SIG-M5 treated with dmso at 0.1 percent for 504 hours (cell line): ENCODE measurements around the gene ASNSD1.
"Not testable (repeated sequence)": the region's sequence is repeated elsewhere in the genome, so short reads cannot be mapped to it uniquely, and the experiment has no call there.

Source experiments
- DNase-seq: peaks from one replicate; lab custom pipeline; 2025; ENCODE audit not compliant: unreplicated experiment; lab: John Stamatoyannopoulos, UW

ASNSD1 gene

DNA sequence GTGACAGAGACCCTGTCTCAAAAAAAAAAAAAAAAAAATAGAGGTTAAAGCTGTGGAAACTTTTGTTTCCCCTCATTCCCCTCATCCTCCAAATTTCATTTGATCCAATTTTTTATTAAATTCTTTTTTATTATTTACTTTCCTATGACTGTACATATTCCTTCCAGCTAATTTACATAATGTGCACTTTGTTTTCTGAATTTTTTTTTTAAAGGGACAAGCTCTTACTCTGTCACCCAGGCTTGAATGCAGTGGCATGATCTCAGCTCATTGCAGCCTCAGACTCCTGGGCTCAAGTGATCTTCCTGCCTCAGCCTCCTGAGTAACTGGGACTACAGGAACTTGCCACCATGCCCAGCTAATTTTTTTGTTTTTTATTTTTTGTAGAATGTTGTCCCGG lies 23.6 kb downstream of the ASNSD1 start:
- no peak for DNase-seq

DNA sequence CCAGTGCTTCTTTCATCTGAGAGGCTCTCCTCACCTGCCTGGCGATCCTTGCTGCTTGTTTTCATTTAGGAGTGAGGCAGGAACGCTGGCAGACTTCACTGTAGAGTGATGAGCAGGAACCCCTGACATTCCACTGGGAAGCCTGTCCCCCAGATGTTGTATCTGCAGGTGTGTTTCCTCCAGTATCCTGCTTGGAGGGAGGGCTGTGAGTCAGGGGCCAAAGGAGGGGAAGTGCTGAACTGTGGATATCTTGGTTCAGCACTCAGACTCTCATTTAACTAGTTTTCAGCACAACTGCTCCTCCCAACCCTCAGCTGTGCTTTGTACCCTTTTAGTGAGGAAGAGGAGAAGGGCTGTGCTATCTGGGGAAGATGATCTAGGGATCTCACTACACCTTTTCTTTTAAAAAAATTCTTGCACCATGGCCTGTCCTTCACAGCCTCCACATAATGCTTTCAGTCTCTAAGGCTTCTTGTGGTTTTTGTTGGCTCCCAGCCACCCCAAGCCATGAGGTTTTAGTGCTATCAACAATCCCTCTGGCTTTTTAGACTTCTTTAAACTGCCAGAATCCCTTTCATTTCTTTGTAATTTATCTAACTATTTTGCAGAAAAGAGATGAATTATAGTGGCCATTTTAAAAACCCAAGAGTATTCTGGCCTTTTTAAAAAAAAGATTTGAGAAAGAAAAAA lies 24.4 kb downstream of the ASNSD1 start:
- no peak for DNase-seq

DNA sequence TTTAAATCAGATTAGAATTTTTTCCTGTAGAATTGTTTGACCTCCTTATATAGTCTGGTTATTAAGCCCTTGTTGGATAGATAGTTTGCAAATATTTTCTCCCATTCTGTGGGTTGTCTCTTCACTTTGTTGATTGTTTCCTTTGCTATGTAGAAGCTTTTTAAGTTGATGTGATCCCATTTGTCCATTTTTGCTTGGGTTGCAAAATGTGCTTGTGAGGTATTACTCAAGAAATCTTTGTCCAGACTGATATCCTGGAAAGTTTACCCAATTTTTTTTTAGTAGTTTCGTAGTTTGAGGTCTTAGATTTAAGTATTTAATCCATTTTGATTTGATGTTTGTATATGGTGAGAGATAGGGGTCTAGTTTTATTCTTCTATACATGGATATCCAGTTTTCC lies 26.5 kb downstream of the ASNSD1 start:
- not testable (repeated sequence) for DNase-seq

DNA sequence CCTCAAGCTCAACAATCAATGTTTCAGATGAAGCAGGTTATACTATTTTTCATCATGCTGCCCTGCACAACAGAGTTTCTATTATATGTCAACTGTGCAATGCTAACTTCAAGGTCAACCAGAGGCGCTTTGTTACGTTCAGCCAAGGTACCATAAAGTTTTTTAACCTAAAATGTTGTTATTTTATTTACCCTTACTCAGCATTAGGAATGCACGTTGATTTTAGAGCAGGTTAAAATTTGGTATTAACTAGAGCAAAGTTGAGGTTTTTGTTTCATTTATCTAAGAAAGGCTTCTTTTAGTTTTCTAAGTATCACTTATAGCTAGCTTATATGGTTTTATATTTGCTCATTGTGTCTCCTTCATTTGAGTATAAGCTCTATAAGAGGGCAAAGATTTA lies 35.0 kb downstream of the ASNSD1 start:
- DNase-seq: no peak

GRCh38 chr2:189698020-189698887 lies 37.0 kb downstream of the ASNSD1 start:
- peak; percentile 41 for DNase-seq

GRCh38 chr2:189700681-189701080 lies 39.4 kb downstream of the ASNSD1 start:
- no peak for DNase-seq

DNA sequence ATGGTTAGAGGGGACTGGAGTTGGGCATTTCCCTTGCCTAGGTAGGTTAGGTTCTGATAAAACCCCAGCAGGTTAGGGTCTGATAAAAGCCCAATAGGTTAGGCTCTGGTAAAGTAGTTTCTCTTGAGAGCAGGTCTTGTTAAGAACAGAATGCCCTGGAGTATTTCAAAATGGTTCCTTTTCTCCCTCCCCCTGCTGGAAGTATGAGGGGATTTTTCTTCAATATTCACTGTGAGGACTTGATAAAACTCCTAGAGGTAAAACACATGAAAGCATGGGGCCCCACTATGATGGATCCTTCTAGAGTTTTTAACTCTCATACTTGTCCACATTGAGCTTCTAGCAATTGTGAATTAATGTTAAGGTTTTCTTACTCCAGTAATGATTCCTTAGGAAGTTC lies 40.8 kb downstream of the ASNSD1 start:
- no peak for DNase-seq

DNA sequence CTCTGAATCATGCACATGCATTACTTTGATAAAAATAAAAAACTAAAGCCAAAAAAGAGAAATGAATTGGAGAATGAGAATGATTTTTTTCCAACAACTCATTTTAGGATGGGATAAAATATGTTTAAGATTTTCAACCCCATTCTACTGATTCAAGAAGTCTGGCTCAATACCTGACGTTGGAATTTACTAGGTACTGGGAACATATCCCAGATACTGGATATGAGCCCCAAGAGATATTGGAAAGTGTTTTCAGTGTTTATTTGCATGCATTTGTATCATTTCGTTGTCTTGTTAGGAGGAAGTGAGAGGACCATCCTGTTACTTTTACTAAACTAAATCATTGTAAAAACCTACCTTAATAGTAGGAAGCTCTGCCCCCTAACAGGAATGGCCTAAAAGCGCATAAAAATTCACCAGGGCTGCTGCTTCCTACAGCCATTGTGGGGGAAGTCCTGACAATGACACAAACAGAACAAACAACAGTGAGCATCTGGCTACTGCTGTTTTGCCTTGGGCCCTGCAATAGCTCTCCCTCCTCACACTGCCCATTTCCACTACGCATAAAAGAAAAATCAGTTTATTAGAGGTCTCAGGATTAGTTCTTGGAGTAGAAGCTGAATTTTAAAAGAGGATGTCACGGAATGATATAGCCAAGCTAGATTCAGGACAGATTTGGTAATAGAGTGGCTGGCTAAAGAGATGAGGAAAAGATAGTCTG lies 48.4 kb downstream of the ASNSD1 start:
- DNase-seq: no peak

DNA sequence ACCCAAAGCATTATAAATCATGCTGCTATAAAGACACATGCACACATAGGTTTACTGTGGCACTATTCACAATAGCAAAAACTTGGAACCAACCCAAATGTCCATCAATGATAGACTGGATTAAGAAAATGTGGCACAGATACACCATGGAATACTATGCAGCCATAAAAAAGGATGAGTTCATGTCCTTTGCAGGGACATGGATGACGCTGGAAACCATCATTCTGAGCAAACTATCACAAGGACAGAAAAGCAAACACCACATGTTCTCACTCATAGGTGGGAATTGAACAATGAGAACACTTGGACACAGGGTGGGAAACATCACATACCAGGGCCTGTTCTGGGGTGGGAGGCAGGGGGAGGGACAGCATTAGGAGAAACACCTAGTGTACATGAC lies 56.3 kb downstream of the ASNSD1 start:
- not testable (repeated sequence) for DNase-seq

DNA sequence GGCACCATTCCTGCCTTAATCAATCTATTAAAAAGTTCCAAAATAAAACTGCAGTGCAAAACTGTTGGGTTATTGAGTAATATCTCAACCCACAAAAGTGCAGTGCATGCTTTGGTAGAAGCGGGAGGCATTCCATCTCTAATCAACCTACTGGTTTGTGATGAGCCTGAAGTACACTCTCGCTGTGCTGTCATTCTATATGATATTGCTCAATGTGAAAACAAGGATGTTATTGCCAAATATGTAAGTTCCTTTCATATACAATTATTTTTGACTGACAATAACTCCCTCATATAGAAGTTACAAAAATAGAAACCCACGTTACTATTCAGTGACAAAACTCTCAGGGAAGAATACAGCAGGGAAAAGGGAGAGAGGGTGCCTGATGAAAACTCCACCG lies 58.3 kb downstream of the ASNSD1 start:
- DNase-seq: peak; percentile 84
